T-helper 1 cell treated with Interleukin-12 subunit alpha and Interleukin-12 subunit beta and Interleukin-4 antibody, amounts not matched to agents 30 μg/mL and 1 μg/mL, for 36 hours (primary cell): ENCODE results near the gene ZBTB16.
A peak's percentile ranks its signal among the peaks of the same experiment; 100 is the strongest.

Experiments used
- H3K27ac Mint-ChIP-seq: one replicate; pipeline ENCODE4 v1.8.0; 2021; ENCODE audit warnings: mild to moderate bottlenecking, mixed read lengths
- H3K27me3 Mint-ChIP-seq: one replicate; pipeline ENCODE4 v1.8.0; 2021; ENCODE audit warnings: low read depth, mixed read lengths
- H3K36me3 Mint-ChIP-seq: one replicate; pipeline ENCODE4 v1.8.0; 2021; ENCODE audit warnings: low read depth, mixed read lengths
- H3K4me1 Mint-ChIP-seq: one replicate; pipeline ENCODE4 v1.8.0; 2021; ENCODE audit warnings: low read depth, mixed read lengths
- H3K4me3 Mint-ChIP-seq: one replicate; pipeline ENCODE4 v1.8.0; 2021; ENCODE audit warnings: mild to moderate bottlenecking, moderate library complexity, mixed read lengths
- H3K9me3 Mint-ChIP-seq: one replicate; pipeline ENCODE4 v1.8.0; 2021; ENCODE audit warnings: mixed read lengths

The ZBTB16 gene

DNA sequence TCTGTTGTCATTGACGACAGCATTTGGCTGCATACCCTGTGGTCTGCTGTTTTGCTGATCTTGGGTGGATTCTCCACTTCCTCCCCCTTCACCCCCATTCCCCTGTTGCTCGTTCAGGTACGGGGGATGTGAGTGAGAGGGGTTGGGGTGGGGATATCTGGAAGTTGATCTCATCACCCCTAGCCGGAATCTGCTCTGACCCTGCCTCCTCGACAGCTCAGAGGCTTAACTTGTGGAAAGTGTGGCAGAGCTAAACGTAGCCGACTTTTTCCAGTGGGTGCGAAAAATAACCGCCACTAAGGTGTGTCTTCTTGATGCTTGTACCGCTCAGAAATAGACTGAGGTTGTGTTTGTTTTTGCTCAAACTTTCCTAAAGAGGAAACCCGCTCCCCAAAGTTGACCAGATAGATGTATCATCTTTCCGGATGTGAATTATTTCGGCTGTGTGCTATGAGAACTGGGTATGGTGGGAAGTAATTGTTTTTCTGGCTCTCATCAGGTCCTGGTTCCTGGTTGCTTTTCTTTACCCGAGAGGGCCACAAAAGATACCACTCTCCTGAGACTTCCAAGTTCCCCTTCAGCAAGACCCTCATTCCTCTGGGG lies 6.6 kb downstream of the ZBTB16 start:
- Mint-ChIP-seq H3K36me3 (no peaks in the 10 kb centered on the region), H3K4me3 (no peak overlapping the region), H3K9me3 (no peaks in the 10 kb centered on the region), H3K4me1 (peaks cover 2% of the 10 kb centered on the region), H3K27ac (peak overlapping the region; percentile 57), H3K27me3 (peaks cover 28% of the 10 kb centered on the region)

- Mint-ChIP-seq H3K36me3 (no peaks in the 10 kb centered on the region), H3K27me3 (peaks cover 12% of the 10 kb centered on the region), H3K27ac (no peak overlapping the region), H3K4me1 (no peaks in the 10 kb centered on the region), H3K4me3 (no peak overlapping the region), H3K9me3 (no peaks in the 10 kb centered on the region)
Observed at GRCh38 chr11:114068327-114068726, 8.8 kb downstream of the ZBTB16 start.

- Mint-ChIP-seq H3K4me1 (peaks cover 3% of the 10 kb centered on the region), H3K27me3 (peaks cover 10% of the 10 kb centered on the region), H3K36me3 (no peaks in the 10 kb centered on the region), H3K9me3 (no peaks in the 10 kb centered on the region), H3K27ac (no peak overlapping the region), H3K4me3 (no peak overlapping the region)
Observed at GRCh38 chr11:114070464-114071139, 11.1 kb downstream of the ZBTB16 start.

DNA sequence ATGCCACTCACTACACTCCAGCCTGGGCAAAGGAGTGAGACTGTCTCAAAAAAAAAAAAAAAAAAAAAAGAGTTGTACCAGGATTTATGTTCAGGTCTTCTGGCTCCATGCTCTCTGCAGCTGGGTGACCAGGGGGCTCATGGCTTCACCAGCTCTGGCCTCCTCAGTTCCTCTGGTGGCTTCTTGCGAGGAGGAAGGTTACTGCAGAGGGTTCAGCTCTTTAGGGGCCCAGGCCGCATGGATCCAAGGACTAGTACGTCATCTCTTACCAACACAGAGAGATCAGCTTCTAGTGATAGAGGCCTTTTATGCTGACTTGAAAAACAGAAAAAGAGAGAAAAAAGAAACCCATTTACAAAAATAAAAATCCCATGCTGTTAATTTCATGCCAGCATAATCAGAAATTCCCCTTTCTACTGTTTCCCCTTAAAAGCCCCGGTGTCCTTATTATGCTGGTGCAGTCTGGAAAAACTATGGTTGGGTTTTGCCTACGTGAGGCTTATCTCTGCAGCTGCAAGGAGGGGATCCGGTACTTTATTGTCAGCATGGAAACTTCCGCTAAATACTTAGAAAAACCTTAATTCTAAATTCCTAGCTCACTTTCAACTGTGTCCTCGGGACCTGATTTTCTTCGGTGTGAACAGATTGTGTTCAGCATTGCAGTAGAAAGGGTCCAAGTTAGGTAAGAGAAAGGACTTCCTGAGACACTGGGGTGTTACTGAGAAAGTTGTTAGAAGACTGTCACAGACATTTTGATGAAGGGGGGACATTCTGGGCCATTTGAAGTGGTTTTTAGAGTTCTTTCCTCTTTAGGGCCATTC lies 13.7 kb downstream of the ZBTB16 start:
- Mint-ChIP-seq H3K27ac (peak overlapping the region; percentile 32), H3K9me3 (no peaks in the 10 kb centered on the region), H3K27me3 (peaks cover 29% of the 10 kb centered on the region), H3K36me3 (peaks cover 1% of the 10 kb centered on the region), H3K4me1 (peaks cover 25% of the 10 kb centered on the region), H3K4me3 (no peak overlapping the region)

DNA sequence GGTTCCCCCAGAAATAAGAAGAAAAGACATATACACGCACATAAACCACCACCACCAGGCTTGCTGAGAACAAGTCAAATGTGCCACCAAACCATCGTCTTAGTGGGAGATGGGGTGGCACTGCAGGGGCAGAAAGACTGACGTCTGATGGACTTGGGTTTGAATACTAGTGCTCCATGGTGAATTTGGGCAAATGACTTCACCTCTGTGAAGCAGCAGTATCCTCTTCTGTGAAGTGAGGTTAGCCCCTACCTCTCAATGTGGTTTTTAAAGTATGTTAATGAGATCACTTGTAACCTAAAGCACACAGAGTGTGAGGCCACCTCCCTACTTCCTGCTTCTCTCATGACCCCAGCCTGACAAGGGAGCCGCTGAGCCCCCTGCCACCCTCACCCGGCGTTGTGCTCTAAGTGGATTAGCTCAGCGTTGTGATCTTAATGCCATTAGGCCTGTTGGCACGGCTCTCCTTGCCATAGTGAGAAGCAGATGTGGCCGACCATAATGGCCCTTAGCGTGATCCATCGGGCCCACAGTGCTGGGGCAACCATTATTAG lies 14.4 kb downstream of the ZBTB16 start:
- H3K36me3 Mint-ChIP-seq, result peaks cover 1% of the 10 kb centered on the region
- H3K9me3 Mint-ChIP-seq, result no peaks in the 10 kb centered on the region
- H3K4me3 Mint-ChIP-seq, result no peak overlapping the region
- H3K4me1 Mint-ChIP-seq, result peaks cover 30% of the 10 kb centered on the region
- H3K27me3 Mint-ChIP-seq, result peaks cover 35% of the 10 kb centered on the region
- H3K27ac Mint-ChIP-seq, result peak overlapping the region; percentile 32

GRCh38 chr11:114074546-114075343 lies 15.2 kb downstream of the ZBTB16 start:
- H3K27me3 Mint-ChIP-seq, result peaks cover 35% of the 10 kb centered on the region
- H3K4me1 Mint-ChIP-seq, result peaks cover 30% of the 10 kb centered on the region
- H3K9me3 Mint-ChIP-seq, result no peaks in the 10 kb centered on the region
- no peak overlapping the region for H3K27ac Mint-ChIP-seq
- peaks cover 1% of the 10 kb centered on the region for H3K36me3 Mint-ChIP-seq
- no peak overlapping the region for H3K4me3 Mint-ChIP-seq

GRCh38 chr11:114075344-114075610 lies 15.8 kb downstream of the ZBTB16 start:
- Mint-ChIP-seq H3K27me3 (peaks cover 35% of the 10 kb centered on the region), H3K4me1 (peaks cover 32% of the 10 kb centered on the region), H3K4me3 (no peak overlapping the region), H3K9me3 (no peaks in the 10 kb centered on the region), H3K36me3 (peaks cover 1% of the 10 kb centered on the region), H3K27ac (no peak overlapping the region)

- H3K9me3 Mint-ChIP-seq, result no peaks in the 10 kb centered on the region
- H3K36me3 Mint-ChIP-seq, result peaks cover 1% of the 10 kb centered on the region
- peaks cover 35% of the 10 kb centered on the region for H3K27me3 Mint-ChIP-seq
- no peak overlapping the region for H3K4me3 Mint-ChIP-seq
- H3K4me1 Mint-ChIP-seq, result peaks cover 37% of the 10 kb centered on the region
- peak overlapping the region; percentile 29 for H3K27ac Mint-ChIP-seq
Observed at GRCh38 chr11:114075891-114076441, 16.5 kb downstream of the ZBTB16 start.

GRCh38 chr11:114076921-114077331 lies 17.4 kb downstream of the ZBTB16 start:
- Mint-ChIP-seq H3K4me3 (peak overlapping the region; percentile 64), H3K4me1 (peaks cover 37% of the 10 kb centered on the region), H3K27ac (peak overlapping the region; percentile 38), H3K9me3 (no peaks in the 10 kb centered on the region), H3K36me3 (peaks cover 4% of the 10 kb centered on the region), H3K27me3 (peaks cover 42% of the 10 kb centered on the region)

DNA sequence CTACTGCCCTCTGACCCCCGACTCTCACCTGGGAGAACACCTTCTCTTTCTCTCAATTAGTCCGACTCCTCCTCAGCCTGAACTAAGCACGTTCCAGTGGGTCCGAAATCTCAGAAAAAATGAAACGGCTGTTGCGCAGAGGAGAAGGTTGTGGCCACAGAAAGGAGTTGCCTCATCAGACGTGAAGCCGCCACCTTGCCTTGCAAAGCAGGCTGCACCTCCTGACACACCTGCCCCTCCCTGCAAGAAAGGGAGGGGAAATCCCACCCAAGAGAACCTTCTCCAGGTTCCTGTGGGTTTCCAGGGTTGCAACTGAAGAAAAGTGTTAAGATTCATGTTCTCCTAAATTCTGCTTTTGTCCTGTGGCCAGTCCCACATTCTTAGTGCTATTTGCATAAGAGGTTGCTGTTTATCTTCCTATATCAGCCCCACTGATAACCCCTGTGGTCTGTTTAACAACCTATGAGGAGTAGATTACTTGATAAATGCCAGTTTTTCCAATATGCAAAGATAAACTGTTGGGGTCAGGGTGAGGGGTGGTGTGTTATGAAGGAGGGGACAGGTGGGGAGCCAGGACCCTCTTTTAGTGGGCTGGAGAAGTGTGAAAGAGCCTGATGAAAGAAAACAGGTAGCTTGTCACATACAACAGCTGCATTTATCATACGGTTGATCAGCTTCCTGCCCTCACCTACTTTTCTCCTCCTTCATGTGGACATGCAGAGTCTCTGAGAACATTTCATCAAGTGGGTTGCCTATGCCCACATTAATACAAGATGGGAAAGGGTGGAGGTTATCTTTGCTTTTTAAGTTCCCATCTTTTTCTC lies 18.2 kb downstream of the ZBTB16 start:
- Mint-ChIP-seq H3K4me3 (peak overlapping the region; percentile 64), H3K9me3 (no peaks in the 10 kb centered on the region), H3K27me3 (peaks cover 42% of the 10 kb centered on the region), H3K4me1 (peaks cover 37% of the 10 kb centered on the region), H3K27ac (peak overlapping the region; percentile 72), H3K36me3 (peaks cover 4% of the 10 kb centered on the region)

DNA sequence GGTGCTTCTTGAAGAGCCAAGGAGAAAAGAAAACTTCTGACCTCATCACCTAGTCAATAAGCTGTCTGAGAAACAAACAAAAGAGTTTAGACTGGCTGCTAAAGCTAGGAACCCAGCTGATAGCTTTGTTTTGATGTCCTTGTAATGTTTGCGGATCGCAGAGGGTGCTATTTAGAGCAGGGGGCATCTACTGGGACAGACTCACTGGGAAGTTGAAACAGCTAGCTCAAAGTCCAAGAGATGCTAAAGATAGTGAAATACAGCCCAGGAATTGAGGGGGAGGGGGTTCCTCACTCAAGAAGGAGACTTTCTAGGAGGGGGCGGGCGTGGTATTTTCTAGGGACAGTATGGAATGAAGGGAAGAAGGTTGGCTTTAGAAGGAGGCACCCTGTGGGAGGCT lies 18.9 kb downstream of the ZBTB16 start:
- no peak overlapping the region for H3K4me3 Mint-ChIP-seq
- H3K27ac Mint-ChIP-seq, result peak overlapping the region; percentile 5
- peaks cover 37% of the 10 kb centered on the region for H3K4me1 Mint-ChIP-seq
- no peaks in the 10 kb centered on the region for H3K9me3 Mint-ChIP-seq
- peaks cover 4% of the 10 kb centered on the region for H3K36me3 Mint-ChIP-seq
- peaks cover 45% of the 10 kb centered on the region for H3K27me3 Mint-ChIP-seq

- Mint-ChIP-seq H3K4me3 (no peak overlapping the region), H3K27ac (no peak overlapping the region), H3K4me1 (peaks cover 34% of the 10 kb centered on the region), H3K9me3 (no peaks in the 10 kb centered on the region), H3K36me3 (peaks cover 4% of the 10 kb centered on the region), H3K27me3 (peaks cover 50% of the 10 kb centered on the region)
Observed at GRCh38 chr11:114079511-114080065, 20.1 kb downstream of the ZBTB16 start.

GRCh38 chr11:114080219-114080618 lies 20.7 kb downstream of the ZBTB16 start:
- H3K4me1 Mint-ChIP-seq, result peaks cover 34% of the 10 kb centered on the region
- no peak overlapping the region for H3K4me3 Mint-ChIP-seq
- H3K9me3 Mint-ChIP-seq, result no peaks in the 10 kb centered on the region
- peak overlapping the region; percentile 0 for H3K27ac Mint-ChIP-seq
- H3K36me3 Mint-ChIP-seq, result peaks cover 4% of the 10 kb centered on the region
- peaks cover 45% of the 10 kb centered on the region for H3K27me3 Mint-ChIP-seq
